EH (cell line): ENCODE measurements around the gene KATNA1.
"Not testable (repeated sequence)": the region's sequence is repeated elsewhere in the genome, so short reads cannot be mapped to it uniquely, and the experiment has no call there.

Experiments used
- DNase-seq: peaks from one replicate; pipeline ENCODE4 v3.0.0-alpha.2; 2015; ENCODE audit warnings: low read depth

Gene KATNA1

DNA sequence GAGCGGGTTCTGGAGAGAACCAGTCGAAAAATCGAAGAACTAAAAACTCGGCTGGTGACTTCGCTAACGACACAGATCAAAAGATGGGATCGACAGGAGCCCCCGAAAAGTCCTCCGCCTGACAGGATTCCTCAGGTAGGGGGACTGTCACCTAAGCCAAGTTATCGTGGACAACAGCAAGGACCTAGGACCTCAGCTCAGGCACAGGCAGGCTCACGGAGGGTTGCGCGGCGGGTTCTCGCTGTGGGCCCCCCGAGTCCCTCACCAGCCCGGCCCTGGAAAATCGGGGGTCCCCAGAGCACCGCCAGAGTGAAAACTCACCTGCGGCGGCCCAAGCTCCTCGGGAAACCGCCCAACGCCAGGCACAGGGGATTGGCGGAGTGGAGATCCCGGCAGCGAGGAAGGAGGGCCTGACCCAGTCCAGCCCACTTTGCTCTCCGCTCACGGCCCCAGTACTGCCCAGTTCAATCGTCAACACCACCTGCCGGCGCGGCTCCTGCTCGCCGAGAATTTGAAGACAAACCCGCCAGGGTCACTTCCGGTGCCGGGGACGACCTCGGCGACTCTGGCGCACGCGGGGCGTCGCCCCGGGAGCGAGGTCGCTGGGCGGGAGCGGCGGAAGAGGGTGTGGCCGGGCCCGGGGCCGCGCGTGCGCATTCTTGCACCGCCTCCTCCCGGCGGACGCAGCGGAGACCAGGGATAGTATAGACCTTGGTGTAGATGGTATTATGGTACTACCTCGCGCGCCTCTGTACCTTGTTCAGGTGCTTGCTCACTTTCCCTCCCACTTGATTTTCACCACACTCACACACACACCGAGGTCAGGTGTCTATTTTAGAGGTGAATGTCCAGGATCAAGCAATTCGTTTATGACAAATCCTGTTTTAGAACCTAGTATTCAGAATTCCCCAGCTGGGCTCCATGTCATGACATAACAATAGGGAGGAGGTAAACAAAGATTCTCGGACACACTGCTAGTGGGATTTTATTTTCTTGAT, at the start of gene KATNA1:
TSS of gene KATNA1 (minus strand) at position 567 of the 998 bp plus-strand sequence. CDS start 10,167 bp downstream, outside the sequence.
- DNase-seq = peak; percentile 83

GRCh38 chr6:149698175-149698574, 49.7 kb upstream of the KATNA1 start:
- DNase-seq = no peak

DNA sequence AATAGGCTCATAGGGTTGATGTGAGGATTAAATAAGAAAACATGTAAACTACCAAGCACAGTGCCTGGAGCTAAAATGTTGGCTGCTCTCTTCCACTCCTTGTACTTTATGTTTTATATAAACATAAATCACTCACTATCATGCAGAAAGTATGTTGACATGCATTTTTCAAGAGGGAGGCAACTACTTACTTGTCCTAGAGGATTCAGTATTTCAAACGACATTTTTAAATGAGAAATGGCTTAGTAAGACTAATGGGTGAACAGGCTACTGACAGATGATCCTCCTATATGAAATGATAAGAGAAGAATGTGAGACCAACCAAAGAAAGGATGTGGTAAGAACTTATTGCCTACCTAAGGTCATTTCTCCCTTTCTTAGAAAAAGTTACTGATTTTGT, 48.4 kb upstream of the KATNA1 start:
- peak; percentile 82 for DNase-seq

DNA sequence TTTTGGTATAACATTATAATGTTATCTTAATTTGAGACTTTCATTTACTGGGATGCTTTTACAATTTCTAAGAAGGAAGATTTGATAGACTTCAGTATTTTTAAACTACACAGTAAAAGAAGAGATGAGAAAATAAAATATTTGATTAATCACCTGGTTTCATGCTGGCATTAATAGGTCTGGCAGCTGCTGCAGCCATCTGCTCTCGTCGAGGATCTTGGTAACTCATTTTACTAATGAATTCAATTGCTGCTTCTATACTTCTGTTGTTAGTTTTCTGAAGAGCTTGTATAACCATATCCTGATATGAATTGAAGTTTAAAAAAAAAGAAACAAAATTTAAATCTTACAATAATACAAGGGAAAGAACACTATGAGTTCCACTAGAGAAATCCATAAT, 46.4 kb upstream of the KATNA1 start:
- DNase-seq = no peak

- DNase-seq = no peak
Observed at GRCh38 chr6:149691201-149691600, 42.7 kb upstream of the KATNA1 start.

DNA sequence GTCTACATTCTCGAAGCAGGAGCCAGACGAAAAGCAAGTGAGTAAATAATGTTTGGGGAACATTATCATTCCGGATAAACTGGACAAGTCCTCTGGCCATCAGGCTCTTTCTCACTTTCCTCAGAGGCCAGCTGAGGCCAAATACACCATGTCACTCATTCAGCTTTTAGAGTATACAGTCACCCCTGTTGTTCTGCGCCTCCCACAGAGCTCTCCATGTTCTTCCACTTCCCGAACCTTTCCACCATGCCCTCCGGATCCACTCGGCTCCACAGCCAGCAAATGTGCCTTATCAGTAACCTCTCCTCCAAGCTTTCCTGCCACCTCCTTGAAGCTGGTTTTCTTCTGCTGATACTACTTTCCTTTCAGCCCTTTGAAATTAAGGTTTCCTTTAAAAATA, 37.7 kb upstream of the KATNA1 start:
- no peak for DNase-seq

DNA sequence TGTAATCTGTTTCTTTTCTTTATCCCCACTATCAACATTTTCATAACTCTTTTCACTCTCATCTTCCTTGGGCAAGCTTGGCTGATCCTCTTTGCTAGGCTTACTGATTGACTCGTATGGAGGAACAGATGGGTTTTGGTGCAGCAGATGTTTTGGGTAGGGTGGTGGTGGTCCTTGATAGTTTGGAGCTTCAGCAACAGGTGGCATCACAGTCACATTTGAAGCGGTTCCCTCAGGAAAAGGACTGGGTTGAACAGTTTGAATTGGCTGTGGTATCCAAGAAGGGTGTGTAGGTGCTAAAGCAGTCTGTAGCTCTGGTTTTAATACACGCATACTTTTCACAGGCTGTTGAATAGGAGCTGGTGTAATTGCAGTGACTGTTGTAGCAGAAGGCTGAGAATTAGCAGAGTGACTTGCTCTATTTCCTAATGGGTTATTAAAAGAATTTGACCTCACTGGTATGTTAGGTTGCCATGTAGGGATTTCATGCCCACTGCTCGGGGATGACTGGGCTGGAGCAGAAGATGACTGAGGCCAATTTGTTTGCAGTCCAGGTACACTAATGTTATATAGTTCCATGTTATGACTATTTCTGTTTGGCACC, 34.8 kb upstream of the KATNA1 start:
- peak; percentile 30 for DNase-seq

DNA sequence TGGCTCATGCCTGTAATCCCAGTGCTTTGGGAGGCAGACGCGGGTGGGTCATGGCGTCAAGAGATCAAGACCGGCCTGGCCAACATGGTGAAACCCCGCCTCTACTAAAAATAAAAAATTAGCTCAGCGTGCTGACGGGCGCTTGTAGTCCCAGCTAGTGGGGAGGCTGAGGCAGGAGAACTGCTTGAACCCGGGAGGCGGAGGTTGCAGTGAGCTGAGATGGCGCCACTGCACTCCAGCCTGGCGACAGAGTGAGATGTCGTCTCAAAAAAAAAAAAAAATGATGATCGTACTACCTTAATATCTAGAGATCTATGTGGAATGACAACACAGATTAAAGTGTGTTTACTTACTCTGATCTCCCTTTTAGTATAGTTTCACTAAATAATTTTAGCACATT, 33.3 kb upstream of the KATNA1 start:
- not testable (repeated sequence) for DNase-seq

GRCh38 chr6:149681209-149681608, 32.7 kb upstream of the KATNA1 start:
- DNase-seq = no peak

- no peak for DNase-seq
Observed at GRCh38 chr6:149680503-149680902, 32.0 kb upstream of the KATNA1 start.

GRCh38 chr6:149672265-149672664, 23.8 kb upstream of the KATNA1 start:
- DNase-seq = not testable (repeated sequence)

GRCh38 chr6:149660028-149660427, 11.5 kb upstream of the KATNA1 start:
- DNase-seq = no peak

DNA sequence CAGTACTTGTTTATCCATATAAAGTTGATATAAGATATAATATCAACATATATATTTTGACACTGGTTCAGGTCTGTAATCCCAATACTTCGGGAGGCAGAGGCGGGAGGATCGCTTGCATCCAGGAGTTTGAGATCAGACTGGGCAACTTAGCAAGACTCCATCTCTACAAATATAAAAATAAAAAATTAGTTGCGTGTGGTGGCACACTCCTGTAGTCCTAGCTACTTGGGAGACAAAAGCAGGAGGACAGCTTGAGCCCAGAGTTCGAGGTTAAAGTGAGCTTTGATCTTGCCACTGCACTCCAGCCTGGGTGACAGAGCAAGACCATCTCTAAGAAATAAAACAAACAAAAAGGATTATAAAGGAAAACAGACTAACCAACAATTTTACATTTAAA, 8.9 kb upstream of the KATNA1 start:
- DNase-seq = no peak

DNA sequence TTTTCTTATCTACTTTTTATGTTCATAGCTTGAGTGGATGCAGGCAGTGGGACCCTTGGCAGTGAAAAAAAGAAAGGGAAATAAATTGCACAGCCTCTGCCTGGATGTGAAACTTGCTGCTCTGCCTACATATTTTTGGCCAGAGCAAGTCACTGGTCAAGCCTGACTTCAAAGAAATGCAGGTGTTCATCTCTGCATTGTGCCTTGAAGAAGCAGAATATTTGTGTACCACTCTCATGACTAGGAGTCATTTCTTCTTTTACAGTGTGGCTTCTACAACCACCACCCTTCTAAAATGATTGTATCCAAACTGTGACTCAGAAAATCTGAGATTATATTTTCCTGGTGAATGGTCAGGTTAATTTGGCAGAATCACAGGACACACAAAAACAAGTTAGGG, 2.5 kb upstream of the KATNA1 start:
- no peak for DNase-seq

DNA sequence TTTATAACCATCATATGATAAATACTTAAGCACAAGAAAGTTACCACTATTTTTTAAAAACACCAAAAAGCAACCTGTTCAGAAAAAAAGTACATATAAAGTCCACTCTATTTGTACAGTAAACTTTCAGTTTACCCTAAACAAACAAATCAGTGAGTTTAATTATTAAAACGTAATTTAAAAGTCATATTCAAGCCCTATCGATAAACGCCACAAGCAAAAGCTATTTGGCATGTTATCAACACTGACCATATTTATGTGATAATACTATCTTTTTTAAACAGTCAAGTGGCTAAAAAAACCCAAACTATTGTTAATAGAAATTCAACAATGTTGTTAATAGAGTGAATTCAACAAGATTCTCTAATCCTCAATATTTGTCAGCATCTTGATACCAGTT, 1.9 kb downstream of the KATNA1 start:
- no peak for DNase-seq

- peak; percentile 58 for DNase-seq
Observed at GRCh38 chr6:149642829-149643580, 5.5 kb downstream of the KATNA1 start.

- peak; percentile 73 for DNase-seq
Observed at GRCh38 chr6:149636124-149636523, 12.4 kb downstream of the KATNA1 start.

GRCh38 chr6:149634315-149634714, 14.2 kb downstream of the KATNA1 start:
- DNase-seq = no peak

GRCh38 chr6:149628875-149629510, 19.5 kb downstream of the KATNA1 start:
- no peak for DNase-seq

- no peak for DNase-seq
Observed at GRCh38 chr6:149627672-149628071, 20.8 kb downstream of the KATNA1 start.

- DNase-seq = no peak
Observed at GRCh38 chr6:149615805-149616204, 32.7 kb downstream of the KATNA1 start.

DNA sequence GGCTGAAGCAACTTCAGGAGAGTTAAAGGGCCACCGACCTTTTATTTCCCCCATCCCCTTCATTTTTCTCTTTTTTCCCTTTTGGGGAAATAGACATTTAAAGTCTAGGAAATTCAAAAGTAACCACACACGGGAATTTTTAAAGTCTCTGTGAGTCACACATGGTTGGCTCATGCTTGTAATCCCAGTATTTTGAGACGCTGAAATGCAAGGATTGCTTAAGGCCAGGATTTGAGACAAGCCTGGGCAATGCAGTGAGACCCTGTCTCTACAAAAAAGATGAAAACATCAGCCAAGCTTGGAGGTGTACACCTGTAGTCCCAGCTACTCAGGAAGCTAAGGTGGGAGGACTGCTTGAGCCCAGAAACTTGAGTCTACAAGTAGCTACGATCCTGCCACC, 34.2 kb downstream of the KATNA1 start:
- DNase-seq = peak; percentile 39
